Germinal center (tissue), 1 donor: ENCODE data around the gene ABLIM1.

Experiments used
- DNase-seq: peaks from one replicate; pipeline ENCODE4 v3.0.0; 2012; ENCODE audit warnings: mixed read lengths, low spot score

The ABLIM1 gene

DNA sequence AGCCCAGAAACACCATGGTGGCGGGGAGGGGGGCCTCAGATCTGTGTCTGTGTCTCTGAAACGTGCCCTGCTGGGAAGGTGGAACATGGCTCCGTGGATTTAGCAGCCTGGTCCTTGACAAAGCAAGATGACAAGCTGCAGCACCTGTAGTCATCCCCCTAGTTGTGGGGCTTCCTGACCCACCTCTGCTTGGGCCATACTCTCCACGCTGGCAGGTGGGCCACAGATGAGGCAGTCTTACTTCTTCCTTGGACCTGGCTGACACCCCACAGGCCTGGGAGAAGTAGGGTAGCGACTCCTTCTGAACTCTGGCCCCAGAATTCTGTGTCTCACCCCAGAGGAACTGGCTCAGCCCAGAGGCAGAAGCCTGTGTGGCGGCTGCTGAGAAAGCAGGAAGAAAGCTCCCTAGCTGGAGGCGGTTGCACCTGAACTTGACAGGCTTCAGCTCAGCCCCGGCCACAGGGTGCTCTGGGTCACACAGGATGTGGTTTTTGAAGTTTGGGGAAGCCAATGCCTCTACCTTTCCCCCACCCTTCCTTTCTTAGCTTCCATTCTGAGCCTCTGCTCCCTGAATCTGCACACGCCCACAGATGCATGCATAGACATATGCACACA is 113.9 kb downstream of the ABLIM1 start:
- DNase-seq = peak; percentile 74

- DNase-seq = no peak
Measured at GRCh38 chr10:114543456-114543855, 114.6 kb downstream of the ABLIM1 start.

GRCh38 chr10:114542373-114542772 is 115.7 kb downstream of the ABLIM1 start:
- DNase-seq = no peak

DNA sequence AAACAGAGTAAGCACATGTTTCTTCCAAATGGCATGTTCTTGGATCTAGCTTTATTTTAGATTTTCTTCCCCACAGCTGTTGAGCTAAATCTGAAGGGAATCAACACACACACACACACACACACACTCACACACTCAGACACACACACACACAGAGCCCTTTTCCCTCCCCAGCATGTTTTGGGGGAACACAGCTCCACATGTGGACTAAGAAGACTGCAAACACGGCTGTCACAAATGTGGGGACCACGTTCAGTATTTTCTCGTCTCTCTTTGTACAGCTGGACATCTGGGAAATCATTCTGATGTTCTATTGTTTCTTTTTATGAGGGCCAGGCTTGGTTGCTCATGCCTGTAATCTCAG is 116.3 kb downstream of the ABLIM1 start:
- no peak for DNase-seq

DNA sequence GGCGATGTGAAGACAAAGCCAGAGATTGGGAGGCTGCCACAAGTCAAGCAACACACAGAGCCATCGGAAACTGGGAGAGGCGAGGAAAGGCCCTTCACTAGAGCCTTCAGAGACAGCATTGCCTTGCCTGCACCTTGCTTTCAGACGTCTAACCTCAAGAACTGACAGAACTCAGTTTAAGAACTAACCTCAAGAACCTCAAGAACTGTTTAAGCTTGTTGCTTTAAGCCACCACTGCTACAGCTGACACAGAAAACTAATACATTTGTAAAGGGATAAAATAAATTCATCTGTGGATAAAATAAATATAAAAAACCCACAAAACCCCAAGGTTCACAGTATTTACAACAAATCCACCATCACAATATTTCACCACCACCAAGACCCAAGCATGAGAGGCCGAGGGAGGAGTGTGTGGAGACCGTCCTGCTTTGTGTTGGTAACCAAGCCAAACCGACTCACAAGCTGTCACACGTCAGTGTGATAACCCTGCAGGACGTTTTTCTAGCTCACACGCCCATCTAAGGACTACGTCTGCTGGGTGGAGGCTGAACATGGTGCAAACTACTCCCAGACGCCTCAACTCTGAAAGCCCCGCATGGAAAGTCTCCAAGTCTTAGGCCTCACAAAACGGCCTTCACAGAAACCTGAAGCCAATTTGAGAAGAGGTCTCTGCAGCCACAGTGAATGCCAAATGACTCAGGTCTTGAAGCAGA is 116.8 kb downstream of the ABLIM1 start:
- DNase-seq = no peak

GRCh38 chr10:114540236-114540635 is 117.8 kb downstream of the ABLIM1 start:
- DNase-seq = no peak

DNA sequence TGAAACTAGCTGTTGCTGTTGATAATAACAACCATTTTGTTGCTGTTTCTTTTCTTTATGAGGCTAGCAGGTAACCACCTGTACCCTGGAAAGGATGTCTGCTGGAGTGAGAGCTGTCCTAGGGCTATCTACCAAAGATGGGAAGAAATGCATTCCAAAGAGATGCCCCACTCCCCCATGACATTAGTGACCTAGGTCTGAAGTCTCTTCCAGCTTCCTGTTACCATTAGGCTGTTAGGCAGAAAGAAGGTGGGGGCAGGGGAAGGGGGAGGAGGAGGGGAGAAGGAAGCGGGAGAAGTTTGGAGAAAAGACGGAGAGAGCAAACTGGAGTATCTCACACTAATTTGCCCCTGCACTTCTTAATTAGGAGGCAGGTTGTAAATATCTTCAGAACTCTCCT is 118.5 kb downstream of the ABLIM1 start:
- no peak for DNase-seq

DNA sequence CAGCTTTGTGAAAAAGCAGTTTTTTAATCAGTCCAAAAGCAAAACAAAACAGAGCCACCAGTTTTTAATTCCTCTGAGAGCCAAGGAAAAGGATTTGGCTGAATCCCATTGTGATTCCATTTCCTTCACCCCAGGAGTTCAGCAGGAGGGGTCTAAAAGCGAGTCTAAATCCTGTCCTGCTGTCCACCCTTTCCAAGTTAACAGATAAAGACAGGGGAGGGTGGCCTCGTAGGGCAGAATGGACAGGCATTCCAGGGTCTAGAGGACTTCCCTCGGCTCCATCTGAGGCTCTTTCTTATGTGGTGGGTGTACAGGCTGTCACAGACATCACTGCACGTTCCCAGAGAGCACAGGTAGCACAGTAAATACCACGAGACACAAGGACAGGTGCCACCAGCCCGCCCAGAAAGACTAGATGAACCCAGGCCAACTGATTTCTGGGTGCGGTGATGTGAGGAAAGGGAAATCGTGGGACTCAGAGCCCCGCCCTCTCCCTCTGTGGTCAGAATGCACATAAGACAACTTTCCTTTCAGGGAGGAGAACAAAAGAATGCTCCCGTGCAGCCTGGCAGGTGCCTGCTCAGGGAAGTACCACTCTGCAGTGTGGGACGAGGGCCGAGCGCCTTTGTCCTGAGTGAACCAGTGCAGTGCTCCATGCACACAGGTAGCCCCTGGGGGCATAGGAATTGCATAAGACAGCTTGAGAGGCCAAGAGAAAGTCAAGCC is 119.7 kb downstream of the ABLIM1 start:
- DNase-seq = no peak

DNA sequence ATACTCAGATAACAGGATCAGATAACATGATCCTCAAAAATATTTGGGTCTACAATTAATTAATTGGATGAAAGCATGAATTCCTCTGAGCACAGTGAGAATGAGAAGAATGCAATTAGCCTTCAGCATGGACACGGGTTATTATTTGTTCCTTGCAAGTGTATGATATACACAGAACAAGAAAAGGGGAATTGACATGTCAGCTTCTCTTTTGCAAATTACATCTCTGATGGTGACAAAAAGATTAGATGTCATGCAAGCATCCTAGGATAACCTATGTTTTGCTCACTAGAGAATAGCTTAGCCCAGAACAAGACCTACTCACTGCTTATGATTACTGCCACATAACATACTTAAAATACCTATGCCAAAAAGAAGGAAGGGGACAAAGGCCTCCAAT is 120.3 kb downstream of the ABLIM1 start:
- DNase-seq = no peak

DNA sequence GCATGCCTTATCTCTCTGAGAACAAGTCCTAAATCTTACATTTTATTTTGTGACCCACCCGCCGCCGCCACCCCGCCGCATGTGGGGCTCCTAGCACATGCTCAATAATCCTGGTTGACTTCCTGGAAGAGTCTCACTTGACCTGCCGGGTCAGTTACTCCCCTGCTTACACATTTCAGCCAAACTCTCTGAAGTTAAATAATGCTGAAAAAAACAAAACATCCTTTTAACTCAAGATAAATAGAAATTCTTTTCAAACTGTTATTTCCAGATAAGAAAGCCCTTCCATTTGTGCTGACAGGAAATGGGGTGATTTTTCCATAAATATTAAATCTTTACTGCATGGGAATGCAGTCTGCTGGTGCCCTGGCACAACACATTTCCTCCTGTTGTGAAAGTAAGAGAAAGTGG is 123.5 kb downstream of the ABLIM1 start:
- DNase-seq = no peak

GRCh38 chr10:114532226-114532625 is 125.8 kb downstream of the ABLIM1 start:
- DNase-seq = no peak

GRCh38 chr10:114526504-114527238 is 131.4 kb downstream of the ABLIM1 start:
- DNase-seq = peak; percentile 91

GRCh38 chr10:114526126-114526503 is 132.0 kb downstream of the ABLIM1 start:
- DNase-seq = peak; percentile 27

GRCh38 chr10:114525368-114525949 is 132.6 kb downstream of the ABLIM1 start:
- DNase-seq = no peak

DNA sequence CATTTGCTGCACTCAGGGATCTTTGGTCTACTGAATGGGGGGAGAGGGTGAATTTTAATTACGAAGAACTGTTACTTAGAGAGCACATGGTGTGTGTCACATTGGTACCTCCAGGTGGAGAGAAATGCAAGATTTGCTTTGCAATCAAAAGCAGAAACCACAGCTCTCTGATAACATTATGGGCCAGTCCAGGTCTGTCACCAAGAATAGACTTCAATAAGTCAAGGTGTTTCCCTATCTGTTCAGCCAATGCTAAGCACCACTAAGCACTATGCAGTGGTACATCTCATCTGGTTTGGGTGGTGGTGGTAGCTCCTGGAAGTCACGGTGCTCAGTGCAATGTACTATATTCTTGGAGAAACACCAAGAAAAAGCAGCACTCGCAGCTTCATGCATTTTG is 134.2 kb downstream of the ABLIM1 start:
- no peak for DNase-seq

GRCh38 chr10:114521255-114521654 is 136.8 kb downstream of the ABLIM1 start:
- no peak for DNase-seq

DNA sequence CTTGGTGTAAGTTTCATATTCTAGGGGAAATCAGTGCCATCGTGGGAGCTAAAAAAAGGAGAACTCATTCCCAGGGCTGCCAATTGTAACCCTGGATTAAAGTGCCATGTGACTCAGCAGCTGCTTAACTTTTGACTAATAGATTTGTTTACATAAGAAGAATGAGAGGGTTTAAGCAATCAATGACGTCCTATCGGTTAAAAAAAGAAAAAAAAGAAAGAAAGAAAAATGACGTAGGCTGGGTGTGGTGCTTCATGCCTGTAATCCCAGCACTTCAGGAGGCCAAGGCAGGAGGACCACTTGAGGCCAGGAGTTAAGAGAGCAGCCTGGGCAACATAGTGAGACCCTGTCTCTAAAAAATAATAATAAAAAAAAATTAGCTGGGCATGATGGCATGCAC is 137.6 kb downstream of the ABLIM1 start:
- no peak for DNase-seq

DNA sequence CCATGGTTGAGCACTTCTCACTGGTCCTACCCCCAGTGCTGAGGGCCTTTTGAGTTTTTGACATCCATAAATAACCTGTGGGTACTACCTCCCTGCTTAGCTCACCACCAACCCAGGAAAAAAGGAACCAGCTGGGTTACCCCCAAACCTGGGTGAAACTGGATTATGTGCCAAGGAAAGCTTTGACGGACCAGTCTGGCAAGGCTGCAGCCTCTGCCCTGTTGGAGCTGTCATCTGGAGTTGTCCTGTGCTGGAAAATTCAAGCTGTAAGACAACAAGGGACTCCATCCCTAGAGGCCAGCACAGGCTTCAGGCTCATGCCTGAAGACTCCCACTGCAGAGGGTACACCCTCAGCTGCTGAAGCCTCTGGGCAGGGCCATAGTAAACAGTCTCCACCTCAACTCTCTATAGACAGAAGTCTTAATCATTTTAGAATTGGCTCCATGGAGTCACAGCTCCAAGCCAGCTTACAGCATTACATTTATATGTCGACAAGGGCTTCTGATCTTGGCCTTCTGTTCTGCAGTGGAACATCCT is 138.2 kb downstream of the ABLIM1 start:
- DNase-seq = no peak

GRCh38 chr10:114519306-114519669 is 138.8 kb downstream of the ABLIM1 start:
- no peak for DNase-seq

- DNase-seq = no peak
Measured at GRCh38 chr10:114518401-114519305, 139.4 kb downstream of the ABLIM1 start.
